GM20431 (cell line): ENCODE measurements around the gene CCDC9B.

Experiments used
- in situ Hi-C: fragments of 300-500 bp; cut with MseI, MboI; formaldehyde crosslinking; loops from one replicate; pipeline ENCODE4 v1.15.0; 2020; ENCODE audit warnings: low sequenced_read_pairs; ENCODE audit not compliant: unreplicated experiment

CCDC9B gene

GRCh38 chr15:40298216-40298935 lies 42.4 kb downstream of the CCDC9B start:
- in situ Hi-C loops: no loop called here

GRCh38 chr15:40297356-40297755 lies 43.4 kb downstream of the CCDC9B start:
- in situ Hi-C loops: no loop called here

GRCh38 chr15:40296561-40297230 lies 44.0 kb downstream of the CCDC9B start:
- in situ Hi-C loops: no loop called here

- in situ Hi-C loops: no loop called here
Measured at GRCh38 chr15:40295877-40296560, 44.7 kb downstream of the CCDC9B start.

GRCh38 chr15:40295297-40295696 lies 45.4 kb downstream of the CCDC9B start:
- in situ Hi-C loops: no loop called here

GRCh38 chr15:40293905-40294895 lies 46.5 kb downstream of the CCDC9B start:
- in situ Hi-C loops: no loop called here

GRCh38 chr15:40293006-40293405 lies 47.7 kb downstream of the CCDC9B start:
- in situ Hi-C loops: no loop called here

GRCh38 chr15:40292246-40292645 lies 48.5 kb downstream of the CCDC9B start:
- in situ Hi-C loops: no loop called here

- in situ Hi-C loops: no loop called here
Measured at GRCh38 chr15:40290918-40291574, 49.7 kb downstream of the CCDC9B start.

GRCh38 chr15:40290545-40290917 lies 50.2 kb downstream of the CCDC9B start:
- in situ Hi-C loops: no loop called here

- in situ Hi-C loops: no loop called here
Measured at GRCh38 chr15:40289140-40289775, 51.5 kb downstream of the CCDC9B start.

GRCh38 chr15:40287968-40288367 lies 52.8 kb downstream of the CCDC9B start:
- in situ Hi-C loops: no loop called here

- in situ Hi-C loops: no loop called here
Measured at GRCh38 chr15:40287505-40287904, 53.2 kb downstream of the CCDC9B start.

- in situ Hi-C loops: no loop called here
Measured at GRCh38 chr15:40286794-40287193, 53.9 kb downstream of the CCDC9B start.

GRCh38 chr15:40286061-40286532 lies 54.6 kb downstream of the CCDC9B start:
- in situ Hi-C loops: no loop called here

GRCh38 chr15:40285554-40286011 lies 55.2 kb downstream of the CCDC9B start:
- in situ Hi-C loops: no loop called here

GRCh38 chr15:40285151-40285550 lies 55.6 kb downstream of the CCDC9B start:
- in situ Hi-C loops: no loop called here

GRCh38 chr15:40283615-40284300 lies 57.0 kb downstream of the CCDC9B start:
- in situ Hi-C loops: no loop called here
